Activated CD4-positive, alpha-beta T cell treated with anti-CD3 and anti-CD28 coated beads for 24 hours (primary cell): ENCODE results near the gene ADM5.

ENCODE experiments used
- DNase-seq, 2 donors: peaks; one replicate each; pipeline ENCODE4 v3.0.0-alpha.2; 2020; ENCODE audit warnings: low read depth in 2 of 2

Gene ADM5

GRCh38 chr19:49689133-49690078, at the start of gene ADM5:
TSS of gene ADM5 (plus strand) at chr19:49689594. CDS start at chr19:49689838, 244 bp downstream.
- no peak for DNase-seq

GRCh38 chr19:49640113-49640898, 49.1 kb upstream of the ADM5 start, which contains the start of gene RRAS:
TSS of gene RRAS (minus strand) at chr19:49640143. CDS start at chr19:49640098, 45 bp downstream.
- DNase-seq = peak; percentile 100

GRCh38 chr19:49641688-49642491, 47.5 kb upstream of the ADM5 start, which contains the start of gene SCAF1:
TSS of gene SCAF1 (plus strand) at chr19:49642209. CDS start at chr19:49645027, 2,818 bp downstream.
- DNase-seq = peak; percentile 98

- DNase-seq = no peak
Observed at GRCh38 chr19:49642492-49643035, 46.8 kb upstream of the ADM5 start.

- DNase-seq = no peak
Observed at GRCh38 chr19:49643466-49643865, 45.9 kb upstream of the ADM5 start.

GRCh38 chr19:49645592-49645991, 43.8 kb upstream of the ADM5 start:
- DNase-seq = no peak

GRCh38 chr19:49645995-49646394, 43.4 kb upstream of the ADM5 start:
- DNase-seq = no peak

GRCh38 chr19:49646586-49646985, 42.8 kb upstream of the ADM5 start:
- DNase-seq = no peak

- no peak for DNase-seq
Observed at GRCh38 chr19:49651029-49651819, 38.2 kb upstream of the ADM5 start.

- DNase-seq = no peak
Observed at GRCh38 chr19:49651820-49652550, 37.4 kb upstream of the ADM5 start.

- no peak for DNase-seq
Observed at GRCh38 chr19:49652551-49653465, 36.6 kb upstream of the ADM5 start.

GRCh38 chr19:49653466-49653806, 36.0 kb upstream of the ADM5 start:
- DNase-seq = no peak

- DNase-seq = no peak
Observed at GRCh38 chr19:49654581-49654980, 34.8 kb upstream of the ADM5 start.

GRCh38 chr19:49655570-49656455, 33.6 kb upstream of the ADM5 start:
- no peak for DNase-seq

- DNase-seq = no peak
Observed at GRCh38 chr19:49656456-49657109, 32.8 kb upstream of the ADM5 start.

- no peak for DNase-seq
Observed at GRCh38 chr19:49657493-49658138, 31.8 kb upstream of the ADM5 start.

- DNase-seq = no peak
Observed at GRCh38 chr19:49658139-49658517, 31.3 kb upstream of the ADM5 start.
